IMR-90 (cell line): ENCODE data around the gene KRTAP12-3. TPM values are rescaled to one million over a fixed set of nuclear protein-coding genes. Genes with fewer than 3 reads are reported as not detected.

Experiments used
- ATAC-seq: fragments of 200-7000 bp; cut with Tn5 transposase; 2 replicates; pipeline ENCODE4 v1.9.1; 2020; ENCODE audit warnings: low read depth, mild to moderate bottlenecking, moderate library complexity
- BruUV-seq: library from RNA; stranded (reverse); fragments of 400-500 nt; replicated peaks from 2 replicates; lab custom pipeline; 2021; lab: Mats Ljungman, UMichigan
- CTCF ChIA-PET: fragments of 300-600 bp; formaldehyde crosslinking; extraction: SDS; loops from one replicate; lab custom pipeline; 2021; ENCODE audit warnings: antibody characterized with exemption; lab: Yijun Ruan, JAX
- POLR2A ChIA-PET: fragments of 300-600 bp; sonication (Branson Sonifier 250); formaldehyde crosslinking; loops from one replicate; lab custom pipeline; 2022; ENCODE audit warnings: antibody characterized with exemption; ENCODE audit not compliant: unreplicated experiment; lab: Charles Lee
- DNase-seq: peaks from one replicate; pipeline ENCODE4 v3.0.0; 2013
- H2AFZ ChIP-seq: replicated peaks from 2 replicates; pipeline ENCODE3; 2013; ENCODE audit warnings: low read length, mild to moderate bottlenecking; ENCODE audit not compliant: poor library complexity
- H2AK5ac ChIP-seq: 2 replicates; pipeline ENCODE4 v1.6.1; 2013; ENCODE audit warnings: low read depth, low read length, inconsistent platforms
- H2AK9ac ChIP-seq: replicated peaks from 2 replicates; pipeline ENCODE3; 2013; ENCODE audit warnings: mild to moderate bottlenecking, low read depth, low read length, moderate library complexity; ENCODE audit not compliant: poor library complexity
- H2BK120ac ChIP-seq: 2 replicates; pipeline ENCODE4 v1.6.1; 2013; ENCODE audit warnings: low read depth, low read length, inconsistent platforms
- H2BK15ac ChIP-seq: 3 replicates; pipeline ENCODE4 v1.6.1; 2013; ENCODE audit warnings: low read depth, low read length, inconsistent platforms
- H2BK20ac ChIP-seq: 2 replicates; pipeline ENCODE4 v1.6.1; 2013; ENCODE audit warnings: low read depth, mild to moderate bottlenecking, inconsistent platforms, low read length, moderate library complexity
- H2BK5ac ChIP-seq: 2 replicates; pipeline ENCODE4 v1.6.1; 2013; ENCODE audit warnings: mild to moderate bottlenecking, low read depth, low read length, inconsistent platforms; ENCODE audit not compliant: poor library complexity, severe bottlenecking
- H3K14ac ChIP-seq: replicated peaks from 2 replicates; pipeline ENCODE4 v1.6.1; 2013; ENCODE audit warnings: low read depth, low read length, inconsistent platforms
- H3K18ac ChIP-seq: 2 replicates; pipeline ENCODE4 v1.6.1; 2013; ENCODE audit warnings: low read depth, low read length, control low read depth
- H3K23ac ChIP-seq: 2 replicates; pipeline ENCODE4 v1.6.1; 2013; ENCODE audit warnings: low read depth, low read length, inconsistent platforms
- H3K27ac ChIP-seq: 2 replicates; pipeline ENCODE4 v1.5.1; 2013; ENCODE audit warnings: mild to moderate bottlenecking, control low read depth, low read length; ENCODE audit not compliant: insufficient read depth
- H3K27me3 ChIP-seq: 2 replicates; pipeline ENCODE4 v1.6.1; 2013; ENCODE audit warnings: low read length; ENCODE audit not compliant: control insufficient read depth, insufficient read depth
- H3K36me3 ChIP-seq: 2 replicates; pipeline ENCODE4 v1.6.1; 2013; ENCODE audit warnings: low read length, mixed read lengths; ENCODE audit not compliant: control insufficient read depth, insufficient read depth
- H3K4ac ChIP-seq: 2 replicates; pipeline ENCODE4 v1.6.1; 2013; ENCODE audit warnings: low read depth, low read length, inconsistent platforms
- H3K4me1 ChIP-seq: 2 replicates; pipeline ENCODE4 v1.6.1; 2013; ENCODE audit warnings: low read length, mixed read lengths; ENCODE audit not compliant: control insufficient read depth, insufficient read depth
- H3K4me2 ChIP-seq: 2 replicates; pipeline ENCODE4 v1.6.1; 2013; ENCODE audit warnings: low read depth, mild to moderate bottlenecking, control low read depth, low read length, moderate library complexity
- H3K4me3 ChIP-seq: 2 replicates; pipeline ENCODE4 v1.5.1; 2013; ENCODE audit warnings: low read depth, mild to moderate bottlenecking, control low read depth, low read length, moderate library complexity; ENCODE audit not compliant: insufficient read depth
- H3K56ac ChIP-seq: 2 replicates; pipeline ENCODE4 v1.6.1; 2013; ENCODE audit warnings: low read length, inconsistent platforms; ENCODE audit not compliant: insufficient read depth; ENCODE audit errors: extremely low read depth
- H3K79me1 ChIP-seq, 2 experiments: 2 replicates each; pipeline ENCODE4 v1.6.1; 2013; ENCODE audit warnings: low read length in 2 of 2, inconsistent platforms in 1 of 2, low read depth in 1 of 2
- H3K9ac ChIP-seq: 2 replicates; pipeline ENCODE4 v1.6.1; 2013; ENCODE audit warnings: low read depth, low read length, control low read depth
- H3K9me1 ChIP-seq: 2 replicates; pipeline ENCODE4 v1.6.1; 2013; ENCODE audit warnings: low read length, inconsistent platforms; ENCODE audit not compliant: insufficient read depth
- H3K9me3 ChIP-seq: 2 replicates; pipeline ENCODE4 v1.6.1; 2013; ENCODE audit warnings: low read length; ENCODE audit not compliant: control insufficient read depth, insufficient read depth
- H4K20me1 ChIP-seq: 2 replicates; pipeline ENCODE4 v1.6.1; 2013; ENCODE audit warnings: low read length, inconsistent platforms; ENCODE audit not compliant: insufficient read depth
- H4K5ac ChIP-seq: 2 replicates; pipeline ENCODE4 v1.6.1; 2013; ENCODE audit warnings: mild to moderate bottlenecking, low read depth, low read length, control low read depth
- H4K8ac ChIP-seq, 2 experiments: 2 replicates each; pipeline ENCODE4 v1.6.1; 2013; ENCODE audit warnings: low read depth in 2 of 2, low read length in 2 of 2, control low read depth in 1 of 2, inconsistent platforms in 1 of 2
- H4K91ac ChIP-seq: 2 replicates; pipeline ENCODE4 v1.6.1; 2013; ENCODE audit warnings: low read depth, low read length, inconsistent platforms; ENCODE audit not compliant: insufficient read depth
- BHLHE40 ChIP-seq: fragments of 150-350 bp; IDR thresholded peaks from 2 replicates; pipeline ENCODE4 v1.6.1; 2016; ENCODE audit warnings: mild to moderate bottlenecking, low read depth, low read length
- POLR2A ChIP-seq: IDR thresholded peaks from 2 replicates; pipeline ENCODE4 v1.6.1; 2012; ENCODE audit warnings: mild to moderate bottlenecking, low read depth, low read length
- WGBS, 2 experiments: methylation state at CpG; one replicate each; pipeline versions ENCODE4 v1.1.5 to v1.1.7; 2013; ENCODE audit warnings: missing lambda C conversion rate in 2 of 2; ENCODE audit not compliant: insufficient read length in 1 of 2; ENCODE audit errors: extremely low coverage in 2 of 2; 5-methylcytosine and 5-hydroxymethylcytosine counted together
- dilution Hi-C: fragments of 300-500 bp; cut with HindIII; formaldehyde crosslinking; loops from one replicate; pipeline ENCODE4 v1.14.3; 2018; ENCODE audit warnings: low sequenced_read_pairs; ENCODE audit not compliant: unreplicated experiment
- in situ Hi-C: fragments of 300-500 bp; cut with MboI; formaldehyde crosslinking; loops from 3 replicates; pipeline ENCODE4 v1.14.3; 2019; ENCODE audit warnings: low sequenced_read_pairs, inconsistent platforms, mixed read lengths
- intact Hi-C: fragments of 100-400 bp; cut with micrococcal nuclease; formaldehyde crosslinking; loops from 2 replicates; pipeline ENCODE4 v1.10.0; 2022
- polyA plus RNA-seq, 3 experiments: library from polyadenylated mRNA; depleted of rRNA; stranded (reverse); fragments of >200 nt; gene quantifications; 2 replicates each; pipeline ENCODE4 v1.2.3, GENCODE V29; 2012; ENCODE audit warnings: low replicate concordance in 1 of 3
- total RNA-seq: library from RNA; depleted of rRNA; stranded (reverse); fragments of >200 nt; gene quantifications from 2 replicates; pipeline ENCODE4 v1.2.3, GENCODE V29; 2012

Gene KRTAP12-3
- total and polyA plus RNA-seq, 2 of the 4 experiments (the other 2 are of a cell fraction): not detected

DNA sequence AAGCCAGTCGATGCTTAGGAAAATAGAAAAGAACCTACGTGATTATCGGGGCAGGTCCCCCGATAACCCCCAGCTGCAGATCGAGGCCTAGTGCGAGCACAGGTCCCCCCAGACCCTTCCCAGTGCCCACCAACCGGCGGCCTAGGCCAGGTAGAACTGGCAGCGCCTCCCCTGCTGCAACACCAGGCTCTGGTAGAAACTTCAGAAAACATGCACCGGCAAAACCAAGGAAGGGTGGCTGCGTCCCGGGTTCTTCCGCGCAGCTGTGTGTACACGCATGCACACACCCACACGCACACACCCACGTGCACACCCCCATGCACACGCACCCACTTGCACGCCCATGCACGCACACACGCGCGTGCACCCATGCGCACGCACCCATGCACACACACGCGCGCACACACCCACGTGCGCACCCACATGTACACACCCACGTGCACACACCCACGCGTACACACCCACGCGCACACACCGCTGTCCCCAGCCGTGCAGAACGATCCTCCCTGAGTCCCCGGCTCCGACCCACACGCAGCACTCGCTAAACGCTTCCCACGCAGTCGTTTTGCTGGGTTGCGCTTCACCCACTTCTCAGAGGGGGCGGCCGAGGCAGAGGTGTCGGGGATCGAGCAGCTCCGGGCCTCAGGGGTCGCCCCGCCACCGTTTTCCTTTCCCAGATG is 48.4 kb downstream of the KRTAP12-3 start:
- Histone ChIP-seq H4K8ac (no peak overlapping the region), H3K4ac (no peak overlapping the region), H3K23ac (no peak overlapping the region), H3K9me1 (no peaks in the 10 kb centered on the region), H3K27me3 (peaks cover 74% of the 10 kb centered on the region), H3K18ac (no peak overlapping the region), H2AK5ac (no peak overlapping the region), H2BK120ac (no peak overlapping the region), H3K56ac (no peak overlapping the region), H3K4me2 (no peak overlapping the region), H2BK20ac (no peak overlapping the region), H2BK15ac (no peak overlapping the region), H4K5ac (no peak overlapping the region), H3K14ac (no peak overlapping the region), H3K27ac (no peak overlapping the region), H3K4me1 (peaks cover 1% of the 10 kb centered on the region; the same call in 1 of the 2 replicates), H3K4me3 (no peak overlapping the region), H2AK9ac (no peak overlapping the region), H2BK5ac (no peak overlapping the region), H3K36me3 (no peaks in the 10 kb centered on the region), H3K9ac (no peak overlapping the region), H2AFZ (no peak overlapping the region), H4K91ac (no peak overlapping the region), H3K79me1 (no peaks in the 10 kb centered on the region), H3K9me3 (peaks cover 6% of the 10 kb centered on the region; the same call in 1 of the 2 replicates), H4K20me1 (no peaks in the 10 kb centered on the region)
- in situ Hi-C loops (no loop called here), dilution Hi-C loops (no loop called here), intact Hi-C loops (no loop called here)
- POLR2A ChIA-PET: no interaction called here
- no TSS peak for BruUV-seq
- CTCF ChIA-PET: no interaction called here
- ATAC-seq (no peak), DNase-seq (no peak)
- TF ChIP-seq POLR2A: no peak
- TF ChIP-seq BHLHE40: no peak
- whole genome bisulfite sequencing, 2 experiments: 1% methylated on average over 17 of the region's 54 CpGs; no CpG with 5 or more reads in 1 of the 2 experiments
